Activated CD4-positive, CD25-positive, alpha-beta regulatory T cell treated with anti-CD3 and anti-CD28 coated beads, Interleukin-2, amount 50 U/mL, for 72 hours (primary cell): ENCODE results near the gene SGK2.

Experiments
- DNase-seq: peaks from one replicate; pipeline ENCODE4 v3.0.0; 2021

SGK2 gene

DNA sequence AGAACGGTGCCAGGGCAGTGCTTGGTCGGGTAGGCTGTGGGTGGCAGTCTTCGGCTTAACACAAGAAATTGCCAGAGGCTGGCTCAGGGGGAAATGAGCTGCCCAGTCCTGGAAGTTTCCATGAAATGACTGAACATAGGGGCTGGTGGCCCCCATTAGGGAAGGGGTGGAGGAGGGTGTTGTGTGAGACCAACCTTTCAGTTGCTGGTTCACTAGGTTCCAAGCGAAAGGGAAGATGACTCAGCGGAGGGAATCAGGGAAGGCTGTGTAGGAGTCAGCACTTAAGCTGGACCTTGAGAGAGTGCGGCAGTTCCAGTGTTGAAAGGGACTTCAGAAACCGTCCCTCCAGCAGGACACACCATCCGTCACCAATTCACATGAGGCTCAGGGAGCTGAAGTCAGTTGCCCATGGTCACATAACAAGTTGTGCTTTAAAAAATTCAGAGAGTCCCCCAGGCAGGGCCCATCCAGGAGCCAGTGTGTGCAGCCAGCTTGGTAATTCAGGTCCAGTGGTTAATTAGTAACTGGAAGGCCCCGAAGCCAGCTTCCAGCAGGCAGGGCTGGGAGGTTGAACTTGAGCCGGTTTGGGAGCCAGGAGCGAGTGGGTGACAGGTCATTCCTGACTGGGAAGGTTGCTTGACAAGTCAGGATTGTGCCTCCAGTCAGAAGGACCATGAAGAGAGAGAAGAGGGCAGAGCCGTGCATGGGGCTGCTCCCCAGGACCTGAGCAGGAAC is at the start of gene SGK2:
Gene SGK2, plus strand, starts transcription at position 616 of the 735 bp plus-strand sequence. CDS start 7,469 bp downstream, outside the sequence.
- no peak for DNase-seq

DNA sequence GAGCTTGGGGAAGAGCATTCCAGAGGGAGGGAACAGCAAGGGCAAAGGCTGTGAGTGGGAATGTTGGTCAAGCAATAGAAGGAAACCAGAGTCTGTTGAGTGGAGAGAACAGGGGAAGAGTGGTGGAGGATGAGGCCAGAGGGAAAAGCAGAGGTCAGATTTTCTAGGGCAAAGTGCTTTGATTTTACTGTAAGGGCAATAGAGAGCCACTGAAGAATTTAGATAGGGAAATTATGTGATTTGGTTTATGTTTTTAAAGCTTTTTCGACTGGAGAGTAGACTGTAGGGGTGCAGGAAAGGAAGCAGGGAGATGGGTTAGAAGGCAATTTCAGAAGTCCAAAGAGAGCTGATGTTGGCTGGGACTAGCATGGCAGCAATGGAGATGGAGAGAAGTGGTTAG is 46.9 kb upstream of the SGK2 start:
- no peak for DNase-seq

DNA sequence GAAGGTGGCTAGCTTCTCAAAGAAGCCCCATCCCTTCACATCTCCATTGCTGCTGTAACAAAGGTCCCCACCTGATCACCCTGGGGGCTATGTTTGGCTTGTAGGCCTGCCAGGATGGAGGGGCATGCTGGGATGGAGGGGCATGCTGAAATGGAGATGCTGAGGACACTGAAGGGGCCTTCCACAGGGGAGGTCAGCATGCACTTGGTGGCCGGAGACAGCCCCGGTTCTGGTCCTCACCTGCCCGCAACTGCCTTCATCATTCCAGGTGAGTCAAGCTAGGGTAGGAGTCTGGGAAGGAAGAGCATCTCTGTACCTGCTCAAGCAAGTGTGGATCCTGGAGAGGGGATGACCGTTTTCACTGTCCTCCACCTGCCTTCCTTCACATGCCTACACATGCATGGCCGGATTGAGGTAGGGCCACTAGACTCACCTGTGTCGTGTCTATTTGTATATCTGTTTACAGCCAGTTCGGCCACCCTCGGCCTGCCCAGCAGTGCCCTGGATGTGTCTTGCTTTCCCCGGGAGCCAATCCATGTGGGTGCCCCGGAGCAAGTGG is 45.4 kb upstream of the SGK2 start:
- DNase-seq = no peak

DNA sequence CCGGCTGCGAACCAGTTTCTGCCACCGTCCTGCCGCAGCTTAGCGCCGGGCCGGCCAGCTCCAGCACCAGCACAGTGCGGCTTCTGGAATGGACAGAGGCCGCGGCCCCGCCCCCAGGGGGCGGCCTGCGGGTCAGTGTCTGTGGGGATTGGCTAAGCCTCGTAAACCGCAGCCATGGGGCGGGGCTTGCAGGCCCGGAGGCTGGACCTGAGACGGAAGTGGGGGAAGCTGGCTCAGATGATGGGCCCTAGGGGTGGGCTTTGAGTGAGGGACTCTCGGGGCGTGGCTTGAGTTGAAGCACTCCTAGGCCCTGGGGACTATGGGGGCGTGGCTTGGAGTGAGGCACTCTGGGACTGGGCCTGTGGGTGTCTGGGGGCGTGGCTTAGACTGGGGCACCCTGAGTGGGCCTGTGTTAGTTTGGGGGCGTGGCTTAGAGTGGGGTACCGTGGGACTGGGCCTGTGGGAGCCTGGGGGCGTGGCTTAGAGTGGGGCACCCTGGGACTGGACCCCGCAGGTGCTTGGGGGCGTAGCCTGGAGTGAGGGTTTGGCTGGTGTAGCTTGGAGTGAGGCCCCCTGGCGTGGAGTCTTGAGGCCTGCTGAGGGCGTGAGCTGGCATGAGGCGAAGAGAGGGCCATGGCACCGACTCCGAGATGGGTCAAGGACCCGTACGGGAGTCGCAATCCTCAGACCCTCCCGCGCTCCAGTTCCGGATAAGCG is 44.7 kb upstream of the SGK2 start:
- DNase-seq = peak; percentile 89

DNA sequence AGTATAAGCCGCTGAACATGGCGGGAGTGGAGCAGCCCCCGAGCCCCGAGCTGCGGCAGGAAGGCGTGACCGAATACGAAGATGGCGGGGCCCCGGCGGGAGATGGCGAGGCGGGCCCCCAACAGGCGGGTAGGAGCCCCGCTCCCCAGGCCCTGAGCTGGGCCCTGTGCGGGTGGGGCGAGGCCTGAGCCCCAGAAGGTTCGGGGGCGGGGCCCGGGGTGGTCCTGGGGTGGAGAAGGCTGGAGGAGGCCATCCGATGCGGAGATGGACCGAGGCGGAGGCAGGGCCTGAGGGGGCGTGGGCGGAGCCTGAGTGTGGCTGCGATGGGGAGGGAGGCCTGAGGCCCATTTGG is 44.2 kb upstream of the SGK2 start:
- no peak for DNase-seq

DNA sequence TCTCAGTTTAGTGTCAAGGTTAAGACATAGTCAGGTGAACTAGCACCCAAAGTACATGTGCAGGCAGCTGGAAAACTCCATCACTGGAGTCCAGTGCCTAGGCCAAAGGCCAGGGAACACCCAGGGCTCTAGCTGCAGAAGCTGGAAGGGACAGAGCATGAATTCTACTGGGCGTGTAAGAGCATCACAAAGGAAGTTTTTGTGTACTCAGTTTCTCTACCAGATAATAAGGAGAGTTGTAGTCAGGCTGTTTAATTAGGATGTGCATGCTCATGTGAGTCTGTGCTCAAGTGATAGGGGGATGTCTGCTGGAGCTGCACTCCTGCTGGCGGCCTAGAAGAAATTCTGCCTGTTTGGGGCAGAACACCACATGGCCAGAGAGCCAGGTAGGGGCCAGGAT is 43.2 kb upstream of the SGK2 start:
- DNase-seq = no peak

DNA sequence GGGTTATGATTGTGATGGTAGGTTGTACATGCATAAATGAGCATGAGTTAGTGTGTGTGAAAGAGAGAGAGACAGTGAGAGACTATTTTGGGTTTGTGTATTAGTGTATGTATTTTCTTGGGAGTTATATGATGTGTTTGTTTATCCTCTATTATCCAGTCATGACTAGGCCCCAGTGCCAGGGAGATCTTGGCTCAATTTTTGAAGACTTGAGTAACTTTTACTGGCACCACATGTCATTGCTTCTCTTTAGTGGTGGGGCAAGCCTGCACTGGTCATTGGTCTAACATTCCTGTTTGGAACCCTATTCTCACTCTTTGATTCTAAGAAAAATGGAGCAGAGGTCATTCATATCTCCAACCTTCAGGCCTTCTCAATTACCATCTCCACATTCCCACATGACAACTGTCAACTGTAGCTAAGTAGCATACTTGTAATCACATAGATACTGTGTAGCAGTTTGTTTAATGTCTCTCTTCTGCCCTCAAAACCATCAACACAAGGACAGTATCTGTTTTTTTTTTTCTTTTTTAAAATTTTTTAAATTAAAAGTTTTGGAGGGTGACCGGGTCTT is 42.5 kb upstream of the SGK2 start:
- no peak for DNase-seq

DNA sequence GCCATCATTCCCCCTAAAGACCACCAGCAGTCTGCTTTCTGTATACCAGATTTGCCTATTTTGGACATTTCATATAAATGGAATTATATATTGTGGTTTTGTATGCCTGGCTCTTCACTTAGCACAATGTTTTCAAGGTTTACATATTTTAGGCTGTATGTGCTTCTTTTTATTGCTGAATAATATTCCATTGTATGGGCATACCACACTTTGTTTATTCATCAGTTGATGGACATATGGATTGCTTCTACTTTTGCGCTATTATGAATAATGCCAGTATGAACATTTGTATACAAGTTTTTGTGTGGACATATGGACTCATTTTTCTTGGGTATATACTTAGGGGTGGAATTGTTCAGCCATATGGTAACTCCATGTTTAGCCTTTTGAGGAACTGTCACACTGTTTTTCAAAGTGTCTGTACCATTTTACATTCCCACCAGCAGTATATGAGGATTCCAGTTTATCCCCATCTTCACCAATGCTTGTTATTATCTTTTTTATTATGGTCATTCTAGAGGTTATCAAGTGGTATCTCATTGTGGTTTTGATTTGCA is 38.7 kb upstream of the SGK2 start:
- DNase-seq = no peak

DNA sequence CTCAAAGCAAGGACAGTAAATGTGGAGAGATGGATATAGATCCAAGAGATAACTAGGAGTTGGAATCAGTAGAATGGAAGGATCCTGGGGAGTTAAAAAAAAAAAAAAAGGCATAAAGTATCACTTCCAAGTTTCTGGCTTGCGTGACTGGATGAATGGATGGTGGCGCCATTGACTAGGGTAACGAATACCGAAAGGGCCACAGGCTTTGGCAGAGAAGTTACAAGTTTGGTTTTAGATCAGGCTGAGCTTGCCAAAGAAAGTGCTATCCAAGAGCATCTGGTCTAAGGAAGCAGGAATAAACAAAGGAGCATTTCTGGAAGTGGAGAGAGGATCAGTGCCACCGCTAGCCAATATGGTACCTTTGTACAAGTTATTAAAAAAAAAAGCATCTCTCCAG is 33.8 kb upstream of the SGK2 start:
- no peak for DNase-seq

DNA sequence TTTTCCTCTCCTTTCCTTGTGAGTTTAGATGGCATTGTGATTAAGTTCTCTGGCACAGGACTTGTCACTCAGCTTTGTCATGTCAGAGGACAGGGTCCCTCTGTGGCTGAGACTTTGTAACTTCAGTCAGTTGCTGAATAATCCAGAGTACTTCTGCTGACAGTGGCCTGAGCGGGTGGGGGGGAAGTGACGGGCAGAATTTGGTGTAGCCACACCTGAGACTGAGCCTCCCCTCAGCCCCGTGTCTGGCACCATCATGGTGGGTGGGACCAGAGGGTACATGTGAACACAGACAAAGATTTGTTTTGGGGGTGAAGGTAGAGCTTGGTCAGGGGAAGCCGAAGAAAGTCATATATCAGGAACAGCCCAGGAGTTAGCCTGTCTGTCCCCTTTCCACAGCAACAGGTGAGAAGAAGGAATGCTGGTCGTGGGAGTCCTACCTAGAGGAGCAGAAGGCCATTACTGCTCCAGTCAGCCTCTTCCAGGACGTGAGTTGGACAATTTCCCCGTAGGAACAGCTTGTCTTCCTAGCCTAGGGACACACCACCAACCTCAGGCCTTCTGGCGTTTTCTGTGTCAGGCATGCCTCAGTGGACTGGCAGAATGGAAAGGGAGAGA is 30.5 kb upstream of the SGK2 start:
- DNase-seq = no peak

DNA sequence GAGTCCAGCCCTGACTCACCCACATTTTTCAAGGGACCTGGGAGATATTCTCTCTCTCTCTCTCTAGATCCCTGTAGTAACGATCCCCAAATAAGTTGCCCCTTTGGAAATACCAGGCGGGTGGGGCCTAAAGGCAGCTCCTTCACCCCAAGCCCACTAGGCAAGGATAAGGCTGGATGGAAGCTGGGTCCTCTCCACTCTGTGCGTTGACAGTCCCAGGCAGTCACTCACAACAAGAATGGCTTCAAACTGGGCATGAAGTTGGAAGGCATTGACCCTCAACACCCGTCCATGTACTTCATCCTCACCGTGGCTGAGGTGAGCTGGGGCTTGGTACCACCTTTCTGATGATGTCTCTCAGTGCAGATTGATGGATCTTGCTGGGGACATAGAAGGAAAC is 29.8 kb upstream of the SGK2 start:
- no peak for DNase-seq

DNA sequence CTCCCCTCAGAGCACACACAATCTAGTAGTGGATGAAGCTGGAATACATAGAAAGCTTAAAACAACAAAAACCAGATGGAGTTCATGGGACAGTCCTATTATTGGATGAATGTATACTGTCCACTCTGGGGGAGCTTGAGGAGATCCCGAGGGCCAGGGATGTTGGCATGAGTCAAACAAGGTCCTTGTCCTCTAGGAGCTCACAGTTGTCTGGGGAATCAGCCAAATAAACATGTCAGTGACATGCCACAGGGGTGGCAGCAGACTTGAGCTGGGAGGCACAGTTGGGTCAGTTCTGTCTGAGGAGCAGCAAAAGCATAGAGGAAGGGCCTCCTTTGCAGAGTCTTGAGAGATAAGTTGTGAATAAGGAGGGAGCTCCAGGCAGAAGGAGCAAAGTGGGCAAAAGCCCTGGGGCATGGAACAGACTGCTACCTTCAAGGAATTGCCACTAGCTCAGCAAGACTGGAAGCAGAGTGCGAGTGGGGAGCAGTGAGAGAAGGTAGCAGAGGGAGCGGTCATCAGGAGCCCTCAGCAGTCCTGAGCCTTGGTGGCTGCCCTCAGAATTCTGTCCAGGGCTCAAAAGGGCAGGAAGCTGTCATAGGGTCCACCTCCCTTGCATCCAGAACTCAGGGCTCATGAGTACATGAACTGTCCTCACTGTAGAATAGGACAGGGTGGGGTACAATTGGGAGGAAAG is 29.2 kb upstream of the SGK2 start:
- no peak for DNase-seq

DNA sequence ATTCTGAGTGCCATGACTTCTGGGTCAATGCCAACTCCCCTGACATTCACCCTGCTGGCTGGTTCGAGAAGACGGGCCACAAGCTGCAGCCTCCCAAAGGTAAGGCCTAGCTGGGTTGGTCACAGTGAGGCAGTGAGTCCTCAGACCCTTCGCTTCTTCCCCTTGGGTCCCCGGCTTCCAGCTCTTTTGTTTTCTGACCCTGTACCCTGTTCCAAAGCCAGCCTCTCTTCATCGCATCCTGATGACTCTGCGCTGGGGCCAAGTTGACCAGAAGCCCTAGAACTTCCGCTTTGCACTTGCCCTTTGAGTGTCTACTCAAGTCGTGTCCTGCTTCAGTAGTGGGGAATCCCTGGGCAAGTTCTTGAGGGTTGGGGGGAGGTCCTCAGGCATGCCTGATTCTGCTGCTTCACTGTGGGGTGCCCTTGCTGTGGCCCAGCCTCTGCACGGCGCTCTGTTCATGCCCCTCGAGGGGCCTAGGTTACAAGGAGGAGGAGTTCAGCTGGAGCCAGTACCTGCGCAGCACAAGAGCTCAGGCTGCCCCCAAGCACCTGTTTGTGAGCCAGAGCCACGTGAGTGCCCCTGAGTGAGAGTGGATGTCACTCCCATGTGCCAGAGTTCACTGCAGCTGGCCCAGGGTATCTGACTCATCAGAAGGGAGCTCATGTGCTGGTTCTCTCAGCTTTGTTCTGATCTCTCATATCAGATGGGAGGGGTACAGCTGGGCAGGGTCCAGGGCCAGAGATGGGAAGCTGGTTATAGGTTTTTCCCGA is 28.3 kb upstream of the SGK2 start:
- no peak for DNase-seq

DNA sequence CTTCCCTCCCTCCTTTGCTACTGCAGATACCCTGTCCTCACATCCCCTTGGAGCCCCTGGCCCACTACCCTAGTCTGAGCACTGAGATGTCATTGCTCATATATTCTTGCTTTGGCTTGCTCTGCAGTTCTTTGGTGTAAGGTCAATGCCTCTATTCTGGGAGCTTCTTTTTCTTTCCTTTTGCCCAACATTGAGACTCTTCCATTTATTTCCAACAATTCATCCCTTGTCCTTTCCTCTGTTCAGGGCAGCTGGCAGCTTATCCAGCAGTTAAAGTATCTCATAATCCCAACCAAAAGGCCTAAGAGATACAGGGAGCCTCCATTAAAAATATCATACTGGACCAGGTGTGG is 27.8 kb upstream of the SGK2 start:
- DNase-seq = no peak

DNA sequence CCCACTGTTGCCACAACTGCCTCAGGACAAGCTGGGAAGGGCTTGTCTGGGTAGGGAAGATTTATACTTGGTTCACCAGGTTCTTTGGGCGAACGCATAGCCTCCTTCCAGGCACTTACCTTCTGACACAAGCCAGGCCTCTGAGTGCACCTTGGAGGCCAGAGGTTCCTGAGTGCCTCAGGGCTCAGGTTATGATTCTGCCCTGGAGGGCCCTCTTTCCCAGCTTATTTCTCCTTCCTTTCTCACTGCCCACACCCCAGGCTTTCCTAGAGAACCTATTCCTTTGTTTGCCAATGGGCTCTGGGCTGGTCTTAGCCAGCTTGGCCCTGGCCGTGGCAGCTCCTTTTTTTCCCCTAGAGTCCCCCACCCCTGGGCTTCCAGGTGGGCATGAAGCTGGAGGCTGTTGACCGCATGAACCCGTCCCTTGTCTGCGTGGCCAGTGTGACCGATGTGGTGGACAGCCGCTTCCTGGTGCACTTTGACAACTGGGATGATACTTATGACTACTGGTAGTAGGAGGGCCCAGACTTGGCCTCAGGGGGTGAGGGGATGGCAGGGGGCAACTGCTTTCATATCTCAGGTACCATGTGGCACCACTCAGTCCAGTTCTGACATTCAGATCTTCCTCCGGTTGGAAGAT is 26.3 kb upstream of the SGK2 start:
- DNase-seq = no peak

DNA sequence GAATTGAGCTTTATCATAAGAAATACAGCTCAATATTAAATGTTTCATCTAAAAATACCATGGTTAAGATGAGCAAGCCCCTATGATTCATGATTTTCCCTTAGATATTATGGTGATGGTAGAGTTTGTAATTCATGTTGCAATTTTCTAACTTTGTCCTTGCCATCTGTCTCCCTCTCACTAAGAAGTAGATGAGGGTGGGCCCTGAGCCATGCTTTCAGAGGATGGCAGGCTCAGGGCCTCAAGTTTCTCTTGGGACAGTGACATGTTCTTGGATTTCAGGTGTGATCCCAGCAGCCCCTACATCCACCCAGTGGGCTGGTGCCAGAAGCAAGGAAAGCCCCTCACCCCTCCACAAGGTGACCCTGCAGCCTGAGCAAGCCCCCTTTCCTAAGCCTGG is 25.8 kb upstream of the SGK2 start:
- DNase-seq = no peak

DNA sequence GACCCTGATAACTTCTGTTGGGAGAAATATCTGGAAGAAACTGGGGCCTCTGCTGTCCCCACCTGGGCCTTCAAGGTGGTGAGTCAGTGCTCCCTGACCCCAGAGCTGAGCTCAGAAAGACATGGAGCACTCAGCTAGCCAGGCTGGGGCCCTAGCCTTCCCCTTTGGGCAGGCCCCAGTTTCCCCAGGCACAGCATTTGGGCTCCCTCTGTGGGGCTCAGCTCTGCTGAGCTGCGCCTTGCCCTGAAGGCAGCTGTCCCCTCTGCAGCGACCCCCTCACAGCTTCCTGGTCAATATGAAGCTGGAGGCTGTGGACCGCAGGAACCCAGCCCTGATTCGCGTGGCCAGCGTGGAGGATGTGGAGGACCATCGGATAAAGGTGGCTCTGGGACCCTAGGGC is 24.8 kb upstream of the SGK2 start:
- no peak for DNase-seq

DNA sequence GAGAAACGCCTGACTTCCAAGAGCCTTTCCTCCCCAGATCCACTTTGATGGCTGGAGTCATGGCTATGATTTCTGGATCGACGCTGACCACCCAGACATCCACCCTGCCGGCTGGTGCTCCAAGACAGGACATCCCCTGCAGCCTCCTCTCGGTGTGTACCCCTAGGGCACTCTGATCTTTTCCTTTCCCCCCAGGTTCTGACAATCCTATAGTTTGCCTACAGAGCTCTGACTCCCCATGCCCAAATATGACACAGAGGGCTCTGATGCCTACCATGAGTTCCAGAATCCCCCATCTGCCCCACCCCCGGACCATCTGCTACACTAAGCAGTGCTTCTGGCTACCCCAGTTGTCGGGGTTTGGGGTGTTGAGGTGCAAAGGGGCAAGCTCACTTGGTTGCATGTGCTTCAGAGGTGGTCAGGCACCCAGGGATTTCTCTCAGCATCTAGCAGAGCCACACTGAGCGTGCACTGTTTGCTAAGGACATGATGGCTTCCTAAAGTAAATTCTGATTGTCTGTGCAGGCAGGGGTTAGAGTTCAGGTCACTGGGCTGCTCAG is 24.0 kb upstream of the SGK2 start:
- no peak for DNase-seq

DNA sequence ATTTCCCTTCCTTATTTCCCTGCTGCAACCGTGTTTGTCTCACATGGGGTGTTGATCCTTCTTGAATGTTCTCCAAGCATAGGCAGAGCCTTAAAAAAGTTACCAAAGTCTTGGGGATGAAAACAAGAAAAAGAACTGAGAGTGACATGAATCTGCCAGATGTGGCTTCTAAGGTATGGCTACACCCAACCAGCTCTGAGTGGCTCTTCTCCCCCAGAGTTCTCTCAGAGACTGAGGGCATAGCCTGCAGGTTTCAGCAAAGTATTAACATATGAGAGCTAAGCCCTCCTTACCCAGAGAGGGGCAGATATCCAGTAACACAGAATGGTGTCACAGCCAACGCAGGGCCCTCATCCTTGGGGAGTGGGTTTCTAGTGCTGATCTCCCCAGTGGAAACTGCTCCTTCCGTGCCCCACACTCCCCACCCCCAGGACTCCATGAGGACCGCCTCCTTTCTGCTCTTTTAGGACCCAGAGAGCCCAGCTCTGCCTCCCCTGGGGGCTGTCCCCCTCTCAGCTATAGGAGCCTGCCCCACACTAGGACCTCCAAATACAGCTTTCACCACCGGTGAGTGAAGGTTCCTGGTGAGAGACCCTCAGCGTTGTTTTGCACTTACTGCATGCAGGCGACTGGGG is 23.3 kb upstream of the SGK2 start:
- no peak for DNase-seq

DNA sequence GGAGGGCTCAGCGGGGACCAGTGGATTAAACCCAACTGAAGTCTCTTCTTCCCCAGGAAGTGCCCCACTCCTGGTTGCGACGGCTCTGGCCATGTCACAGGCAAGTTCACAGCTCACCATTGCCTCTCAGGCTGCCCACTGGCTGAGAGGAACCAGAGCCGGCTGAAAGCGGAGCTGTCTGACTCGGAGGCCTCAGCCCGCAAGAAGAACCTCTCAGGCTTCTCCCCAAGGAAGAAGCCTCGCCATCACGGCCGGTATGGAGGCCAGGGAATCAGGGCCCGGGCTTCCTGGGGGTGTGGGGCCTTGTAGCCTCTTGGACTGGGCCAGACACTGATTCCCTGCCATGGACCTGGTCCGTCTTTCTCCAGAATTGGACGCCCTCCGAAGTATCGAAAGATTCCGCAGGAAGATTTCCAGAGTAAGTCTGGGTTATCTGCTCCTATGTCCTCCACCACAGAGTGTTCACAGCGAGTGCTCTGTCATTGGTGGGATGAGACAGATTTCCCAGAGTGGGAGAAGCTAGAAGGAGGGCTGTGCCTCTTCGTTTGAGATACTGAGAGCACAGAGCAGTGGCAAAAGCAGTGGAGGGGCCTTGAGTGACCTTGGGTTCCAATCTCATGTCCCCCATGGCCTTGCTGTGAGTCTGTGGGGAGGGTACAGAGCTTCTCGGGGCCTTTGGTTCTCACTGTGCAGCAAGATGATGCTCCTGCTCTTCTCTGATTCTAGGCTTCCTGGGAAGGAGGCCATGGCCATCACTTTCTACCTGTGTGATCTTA is 22.6 kb upstream of the SGK2 start:
- no peak for DNase-seq
